Activated CD4-positive, alpha-beta T cell treated with anti-CD3 and anti-CD28 coated beads, Interleukin-2, Interleukin-4, amounts not matched to agents 100 ng/mL and 50 ng/mL, durations not matched to agents 16 hours and 8 hours (primary cell): ENCODE data around the gene SNX1.
"Not testable (repeated sequence)": the region's sequence is repeated elsewhere in the genome, so short reads cannot be mapped to it uniquely, and the experiment has no call there.

ENCODE experiments used
- DNase-seq: peaks from one replicate; pipeline ENCODE4 v3.0.0-alpha.2; 2020; ENCODE audit warnings: low spot score

The SNX1 gene

GRCh38 chr15:64095795-64096667, at the start of gene SNX1:
Gene SNX1 (plus strand): TSS chr15:64095982. CDS start chr15:64096014, 32 bp downstream.
- DNase-seq = peak; percentile 97

- DNase-seq = peak; percentile 68
These were observed 49.2 kb upstream of the SNX1 start, which contains the start of gene DAPK2 for GRCh38 chr15:64046421-64047153. Gene DAPK2 (minus strand): TSS chr15:64046485. CDS start chr15:64040261, 6,224 bp downstream.

- DNase-seq = no peak
These were observed 46.9 kb upstream of the SNX1 start for GRCh38 chr15:64048781-64049460.

DNA sequence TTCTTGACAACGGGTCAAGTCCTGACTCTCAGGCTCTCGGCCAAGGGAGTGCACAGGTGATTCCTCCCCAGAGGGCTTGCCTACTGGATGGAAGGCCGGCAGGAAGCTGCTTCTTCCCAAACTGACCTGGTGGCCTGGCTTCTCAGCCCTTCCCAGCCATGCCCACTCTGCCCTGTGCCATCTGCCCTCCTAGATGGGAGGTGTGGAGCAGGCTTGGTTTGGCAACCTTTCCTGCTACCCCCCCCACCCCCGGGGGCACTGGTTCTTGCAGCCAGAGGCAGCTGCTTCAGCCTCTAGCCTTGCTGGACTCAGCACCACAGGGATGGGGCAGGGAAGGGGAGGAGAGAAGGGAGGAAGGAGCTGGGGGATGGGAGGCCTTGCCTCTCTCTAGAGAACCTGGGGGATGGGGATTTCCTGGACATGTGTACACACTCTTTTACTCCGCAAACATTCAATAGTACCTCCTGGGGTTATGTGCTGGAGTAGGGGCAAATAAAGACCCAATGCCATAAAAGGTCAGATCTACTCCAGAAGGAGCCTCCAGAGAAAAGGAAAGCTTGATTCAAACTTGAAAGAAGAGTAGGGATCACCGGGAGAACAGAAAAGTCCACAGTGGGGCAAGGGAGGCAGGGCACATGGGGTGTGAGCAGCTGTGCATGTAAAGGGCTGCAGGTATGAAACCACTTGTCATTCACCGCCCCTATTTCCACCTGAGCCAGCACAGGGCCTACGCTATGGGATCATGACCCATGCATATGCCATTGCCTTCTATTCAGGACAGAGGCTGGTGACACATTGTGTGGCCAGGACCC, 45.3 kb upstream of the SNX1 start:
- DNase-seq = no peak

DNA sequence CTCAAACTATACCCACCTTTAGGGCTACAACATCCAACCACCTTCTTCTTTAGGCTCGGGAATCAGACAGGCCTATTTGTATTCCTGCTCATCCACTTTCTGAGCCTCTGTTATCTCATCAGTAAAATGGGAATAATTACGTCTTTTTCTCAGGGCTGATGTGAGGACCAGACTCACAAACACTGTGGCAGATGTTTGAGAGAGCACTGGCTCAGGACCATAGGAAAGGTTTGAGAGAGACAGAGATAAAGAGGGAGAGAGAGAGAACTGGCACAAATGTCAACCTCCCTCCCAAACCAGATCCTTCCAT, 44.7 kb upstream of the SNX1 start:
- no peak for DNase-seq

DNA sequence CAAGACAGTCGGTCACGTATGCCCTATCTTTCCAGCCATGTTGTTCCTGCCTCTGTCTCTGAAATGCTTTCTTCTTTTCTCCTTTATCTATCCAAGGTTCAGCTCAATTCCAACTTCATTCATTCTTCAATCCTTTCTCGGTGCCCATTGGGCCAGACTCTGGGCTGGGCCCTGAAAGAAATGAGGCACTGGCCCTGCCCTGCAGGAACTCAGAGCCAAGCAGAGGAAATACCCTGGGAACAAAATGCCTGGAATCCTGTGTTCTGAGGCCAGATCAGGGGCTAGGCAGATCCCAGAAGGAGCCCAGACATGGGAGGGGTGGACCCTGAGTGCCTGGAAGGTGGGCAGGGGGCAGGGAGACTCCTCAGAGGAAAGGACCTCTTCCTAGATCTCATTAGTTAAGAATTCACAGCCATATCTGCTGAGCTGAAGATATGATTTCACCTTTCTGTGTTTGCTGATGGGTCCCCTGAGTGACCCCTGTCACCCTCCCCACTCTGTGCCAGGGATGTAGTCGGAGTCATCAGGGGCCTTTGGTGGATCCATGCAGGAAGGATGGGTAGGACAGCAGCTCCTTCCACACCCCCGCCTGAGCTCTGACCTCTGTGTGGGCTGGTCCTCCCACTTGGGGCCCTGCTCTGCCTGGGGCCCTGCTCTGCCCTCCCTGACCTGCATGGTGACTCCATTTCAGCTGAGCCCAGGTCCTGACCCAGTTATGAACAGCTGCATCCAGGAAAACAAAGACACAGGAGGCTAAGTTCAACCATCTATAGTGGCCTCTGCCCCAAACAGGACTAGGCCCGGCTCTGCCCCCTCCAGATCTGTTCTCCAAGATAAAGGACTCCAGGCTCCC, 44.1 kb upstream of the SNX1 start:
- no peak for DNase-seq

DNA sequence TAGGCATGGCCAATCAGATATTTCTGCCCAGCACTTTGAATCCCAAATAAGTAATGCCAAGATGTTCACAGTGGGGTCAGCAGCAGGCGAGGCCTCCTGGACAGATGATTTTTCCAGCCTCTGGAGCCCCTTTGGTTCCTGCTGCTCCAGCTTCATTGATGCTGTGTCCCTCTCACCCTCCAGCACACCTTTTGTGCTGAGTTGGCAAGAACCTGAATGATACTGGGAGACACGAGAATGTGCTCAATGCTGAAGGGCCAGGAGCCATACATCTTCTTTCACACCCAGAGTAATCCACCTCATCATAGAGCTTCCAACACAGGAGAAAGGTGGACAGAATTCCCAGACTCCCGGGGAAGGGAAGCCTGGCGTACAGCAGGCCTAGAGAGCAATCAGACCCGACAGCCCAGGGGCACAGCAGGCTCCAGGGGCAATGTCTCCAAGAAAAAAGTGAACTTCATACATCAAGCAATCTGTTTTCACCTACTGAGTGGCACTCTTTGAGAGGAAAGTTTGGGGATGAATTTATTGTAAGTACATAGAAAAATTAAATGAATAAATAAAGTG, 42.8 kb upstream of the SNX1 start:
- no peak for DNase-seq

- not testable (repeated sequence) for DNase-seq
These were observed 42.1 kb upstream of the SNX1 start for GRCh38 chr15:64053674-64054073.

DNA sequence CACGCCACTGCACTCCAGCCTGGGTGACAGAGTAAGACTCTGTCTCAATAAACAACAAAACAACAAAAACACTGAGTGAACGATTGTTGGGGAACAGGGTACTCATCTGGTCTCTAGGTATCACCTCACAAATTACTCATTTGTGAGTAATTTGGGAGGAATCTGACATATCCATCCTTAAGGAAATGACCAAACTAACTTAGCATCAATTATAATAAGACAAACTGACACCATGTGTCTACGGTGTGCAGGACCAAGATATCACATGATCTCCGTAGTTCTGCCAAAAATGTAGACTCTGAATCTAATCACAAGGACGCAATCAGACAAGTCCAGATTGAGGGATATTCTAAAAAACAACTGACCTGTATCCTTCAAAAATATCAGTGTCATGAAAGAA, 37.5 kb upstream of the SNX1 start:
- no peak for DNase-seq

GRCh38 chr15:64059104-64059503, 36.7 kb upstream of the SNX1 start:
- not testable (repeated sequence) for DNase-seq

GRCh38 chr15:64060716-64061115, 35.1 kb upstream of the SNX1 start:
- DNase-seq = no peak

GRCh38 chr15:64066451-64066850, 29.3 kb upstream of the SNX1 start:
- no peak for DNase-seq

- DNase-seq = peak; percentile 76
These were observed 28.2 kb upstream of the SNX1 start for GRCh38 chr15:64067564-64068030.

DNA sequence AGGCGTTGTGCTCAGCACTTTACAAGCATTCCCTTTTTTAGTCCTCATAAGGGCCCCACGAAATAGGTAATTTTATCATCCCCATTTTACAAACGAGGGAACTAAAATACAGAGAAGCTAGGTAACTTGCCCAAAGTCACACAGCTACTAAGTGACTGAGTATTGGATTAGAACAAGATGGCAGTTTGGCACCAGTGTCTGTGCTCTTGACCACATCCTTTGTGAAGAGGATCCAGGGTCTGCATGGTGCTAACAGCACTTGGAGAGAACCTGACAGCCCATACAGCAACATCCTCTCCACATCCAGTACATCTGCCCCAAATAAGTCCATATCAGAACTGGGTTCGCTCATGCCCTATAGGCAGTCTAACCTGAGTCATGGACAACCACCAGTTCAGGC, 27.6 kb upstream of the SNX1 start:
- DNase-seq = no peak

GRCh38 chr15:64070106-64070505, 25.7 kb upstream of the SNX1 start:
- DNase-seq = no peak

GRCh38 chr15:64070965-64071851, 24.6 kb upstream of the SNX1 start:
- no peak for DNase-seq

DNA sequence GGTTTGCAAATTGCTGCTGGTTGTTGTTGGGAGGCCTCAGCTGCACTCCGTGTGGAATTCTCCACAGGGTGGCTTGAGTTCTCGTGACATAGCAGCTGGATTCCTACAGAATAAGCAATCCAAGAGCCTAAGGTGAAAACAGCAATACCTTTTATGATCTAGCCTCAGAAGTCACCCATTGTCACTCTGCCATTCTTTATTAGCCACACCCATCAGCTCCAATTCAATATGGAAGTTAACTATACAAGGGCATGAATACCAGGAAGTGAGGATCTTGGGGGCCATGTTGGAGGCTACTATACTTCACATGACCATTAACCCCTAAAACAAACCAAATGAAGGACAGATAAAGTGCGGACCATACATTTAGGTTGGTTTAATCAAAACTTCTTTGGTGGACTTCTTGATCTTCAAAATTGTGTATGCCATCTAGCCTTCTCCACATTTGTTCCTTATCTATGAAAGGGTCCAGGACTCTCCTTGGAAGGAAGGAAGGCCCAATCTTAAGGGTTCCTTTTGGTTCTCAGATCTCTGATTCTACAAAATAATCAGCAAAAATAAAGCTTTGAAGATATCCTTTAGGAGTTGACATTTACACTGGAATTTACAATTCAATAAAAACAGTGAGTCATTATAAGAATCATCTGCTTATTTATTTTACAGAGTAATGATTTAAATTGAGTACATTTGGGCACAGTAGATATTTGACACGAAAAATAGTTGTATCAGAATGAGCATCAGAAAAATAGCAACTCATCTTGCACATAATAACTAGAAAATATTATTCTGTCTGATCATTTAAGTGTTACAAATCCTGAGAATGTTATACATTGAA, 23.6 kb upstream of the SNX1 start:
- DNase-seq = no peak

- DNase-seq = no peak
These were observed 23.0 kb upstream of the SNX1 start for GRCh38 chr15:64072812-64073211.
